Tibial nerve (tissue), 3 donors: Measurements from ENCODE around the gene OR12D2.

Experiments used
- CTCF ChIP-seq, 5 experiments: fragments of 200-600 bp in 3 of 5; fragments of 450-650 bp in 2 of 5; sonication (generic) in 3 of 5; IDR thresholded peaks; one replicate each; pipeline ENCODE4 v1.5.1; 2016 to 2019; ENCODE audit warnings: antibody characterized with exemption in 5 of 5, mild to moderate bottlenecking in 3 of 5, moderate library complexity in 2 of 5
- POLR2A ChIP-seq, 2 donors: fragments of 450-650 bp; IDR thresholded peaks; one replicate each; pipeline ENCODE4 v1.6.1; 2017; ENCODE audit warnings: antibody characterized with exemption in 2 of 2, mild to moderate bottlenecking in 2 of 2, moderate library complexity in 2 of 2

DNA sequence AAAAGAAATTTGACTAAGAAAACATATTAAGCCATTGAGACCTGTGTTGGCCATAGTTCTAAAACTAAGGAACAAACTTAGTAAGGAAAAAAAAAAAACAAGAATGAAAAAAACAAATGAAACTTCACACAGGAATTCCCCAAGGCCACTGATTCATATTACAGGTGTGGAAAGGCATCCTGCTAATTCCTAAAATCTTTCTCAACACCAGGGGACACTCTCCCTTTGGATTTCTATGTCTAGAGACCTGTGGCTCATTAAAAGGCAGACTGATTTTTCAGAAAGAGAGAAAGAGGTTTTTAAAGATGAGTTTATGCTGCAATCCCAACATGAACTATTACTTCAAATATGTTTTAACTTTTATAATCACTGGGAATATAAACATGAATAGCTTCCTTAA lies 19.2 kb downstream of the OR12D2 start, which contains the start of gene OR12D1:
- TF ChIP-seq CTCF (IDR thresholded peaks at IDR 0.05) (no peak), POLR2A (IDR thresholded peaks at IDR 0.05) (no peak)
